ENCODE data around the gene VSIR.
A peak's percentile ranks its signal among the peaks of the same experiment; 100 is the strongest.

VSIR gene

DNA sequence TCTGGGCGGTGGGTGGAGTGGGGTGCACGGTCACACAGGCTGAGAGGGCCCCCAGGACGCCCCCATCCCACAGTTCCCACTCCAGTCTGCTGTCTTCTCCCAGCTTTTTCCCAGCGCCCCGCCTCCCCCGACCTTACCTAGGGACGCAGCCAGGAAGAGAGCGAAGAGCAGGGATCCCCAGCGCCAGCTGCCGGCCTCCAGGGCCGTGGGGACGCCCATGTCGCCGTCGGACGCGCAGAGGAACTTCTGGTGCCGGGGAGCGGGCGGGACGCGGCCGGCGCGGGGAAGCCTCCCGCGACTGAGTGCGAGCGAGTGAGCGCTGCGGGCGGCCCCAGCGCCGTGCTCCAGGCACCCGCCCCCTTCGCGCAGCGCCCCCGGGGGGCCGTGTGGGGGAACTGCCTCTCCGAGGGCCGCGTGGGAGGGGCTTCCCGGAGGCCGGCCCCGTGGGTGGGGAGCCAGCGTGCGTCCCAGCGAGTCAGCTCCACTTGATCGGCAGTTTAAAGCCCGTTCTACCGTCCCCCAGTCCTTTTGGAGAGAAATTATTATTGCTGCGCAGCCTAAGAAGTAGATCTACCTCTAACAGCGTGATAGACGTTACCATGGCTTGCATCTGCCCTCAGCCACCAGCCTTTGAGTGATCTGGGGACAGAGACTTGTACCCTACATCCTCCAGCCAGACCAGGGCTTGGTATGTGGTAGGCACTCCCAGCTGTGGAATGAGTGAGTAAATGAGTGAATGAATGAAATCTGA, at the start of gene VSIR:
VSIR (minus strand) TSS at position 300 of the 751 bp plus-strand sequence; CDS start at position 219, 81 bp downstream.
- TF ChIP-seq, protein P1, sequence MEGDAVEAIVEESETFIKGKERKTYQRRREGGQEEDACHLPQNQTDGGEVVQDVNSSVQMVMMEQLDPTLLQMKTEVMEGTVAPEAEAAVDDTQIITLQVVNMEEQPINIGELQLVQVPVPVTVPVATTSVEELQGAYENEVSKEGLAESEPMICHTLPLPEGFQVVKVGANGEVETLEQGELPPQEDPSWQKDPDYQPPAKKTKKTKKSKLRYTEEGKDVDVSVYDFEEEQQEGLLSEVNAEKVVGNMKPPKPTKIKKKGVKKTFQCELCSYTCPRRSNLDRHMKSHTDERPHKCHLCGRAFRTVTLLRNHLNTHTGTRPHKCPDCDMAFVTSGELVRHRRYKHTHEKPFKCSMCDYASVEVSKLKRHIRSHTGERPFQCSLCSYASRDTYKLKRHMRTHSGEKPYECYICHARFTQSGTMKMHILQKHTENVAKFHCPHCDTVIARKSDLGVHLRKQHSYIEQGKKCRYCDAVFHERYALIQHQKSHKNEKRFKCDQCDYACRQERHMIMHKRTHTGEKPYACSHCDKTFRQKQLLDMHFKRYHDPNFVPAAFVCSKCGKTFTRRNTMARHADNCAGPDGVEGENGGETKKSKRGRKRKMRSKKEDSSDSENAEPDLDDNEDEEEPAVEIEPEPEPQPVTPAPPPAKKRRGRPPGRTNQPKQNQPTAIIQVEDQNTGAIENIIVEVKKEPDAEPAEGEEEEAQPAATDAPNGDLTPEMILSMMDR (IDR thresholded peaks at IDR 0.05; ENCODE audit: low read depth, low read length), result peak; percentile 76
- peak within 1 kb of the TSS; percentile 76 for H3K4me3 ChIP-seq (ENCODE audit: low read depth, low read length)

DNA sequence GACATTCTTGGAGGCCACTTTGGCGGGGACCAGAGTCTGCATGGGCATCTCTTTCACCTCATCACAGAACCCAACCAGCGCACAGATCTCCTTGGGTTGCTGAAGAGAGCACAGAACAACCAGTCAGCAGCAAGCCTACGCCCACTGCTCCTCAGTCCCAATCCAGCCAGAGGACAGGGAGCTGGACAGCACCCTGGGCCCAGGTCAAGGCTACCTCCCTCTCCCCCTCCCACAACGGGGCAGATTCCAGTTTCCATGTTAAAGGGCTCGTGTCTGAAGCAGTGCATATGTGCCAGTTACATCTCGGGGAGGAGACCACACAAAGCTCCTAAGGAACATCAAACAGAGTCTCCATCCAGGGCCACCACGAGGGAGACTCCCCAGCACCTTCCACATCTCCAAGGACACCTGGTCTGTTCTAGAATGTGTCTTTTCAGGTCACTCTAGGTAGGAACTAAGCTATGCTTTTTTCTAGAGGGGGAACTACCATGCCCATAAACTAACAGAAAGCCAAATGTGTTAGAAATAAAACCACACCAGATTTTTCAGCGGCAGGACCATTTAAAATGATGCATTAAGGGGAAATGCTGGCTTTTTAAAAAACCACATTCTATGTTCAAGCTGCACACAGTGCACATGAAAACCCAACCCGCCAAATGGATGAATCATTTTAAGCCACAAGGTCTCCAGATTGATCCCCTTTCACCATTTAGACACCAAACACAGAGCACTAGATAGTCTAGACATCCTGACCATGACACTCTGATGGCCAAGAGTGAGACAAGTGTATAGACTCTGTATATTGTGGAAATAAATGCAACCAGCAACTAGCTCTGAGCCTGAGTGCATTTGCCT, 48.8 kb upstream of the VSIR start:
- TF ChIP-seq, protein P1 (IDR thresholded peaks at IDR 0.05; ENCODE audit: low read depth, low read length), result no peak
- H3K4me3 ChIP-seq (ENCODE audit: low read depth, low read length), result no peak overlapping the region

DNA sequence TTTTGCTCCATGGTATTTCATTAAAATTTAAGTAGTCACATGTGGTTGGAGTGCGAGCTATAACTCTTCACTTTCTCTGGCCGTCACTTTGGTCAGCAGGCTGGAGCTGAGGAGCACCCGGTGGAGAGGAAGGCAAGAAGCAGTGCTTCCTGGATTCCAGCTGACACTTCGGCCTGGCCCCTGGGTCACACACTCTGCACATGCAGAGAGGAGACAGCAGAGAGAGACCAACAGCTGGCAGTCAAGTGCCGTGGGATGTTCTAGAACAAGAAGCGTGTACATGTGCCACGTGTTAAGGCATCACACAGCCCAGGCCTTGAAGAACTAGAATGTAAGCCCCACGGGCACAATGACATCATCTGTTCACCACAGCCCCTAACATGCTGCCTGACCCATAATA, 47.6 kb upstream of the VSIR start:
- TF ChIP-seq, protein P1 (IDR thresholded peaks at IDR 0.05; ENCODE audit: low read depth, low read length), result no peak
- H3K4me3 ChIP-seq (ENCODE audit: low read depth, low read length), result no peak overlapping the region

DNA sequence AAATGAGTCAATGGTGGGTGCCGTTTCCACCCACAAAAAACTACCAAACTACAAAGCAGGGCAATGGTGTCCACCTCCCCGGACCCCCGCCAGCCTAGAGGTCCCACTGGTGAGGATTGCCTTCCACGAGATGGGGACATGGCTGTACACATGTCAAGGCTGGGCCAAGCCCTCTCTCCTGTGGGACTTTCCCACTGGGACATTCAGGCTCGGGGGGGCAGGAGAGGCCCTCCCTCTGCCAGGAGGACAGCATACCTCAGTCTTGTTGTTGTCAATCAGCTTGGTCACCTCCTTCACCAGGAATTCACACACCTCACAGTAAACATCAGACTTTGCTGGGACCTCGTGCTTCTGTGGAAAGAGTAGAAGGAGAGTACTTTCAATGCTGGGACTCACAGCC, 46.7 kb upstream of the VSIR start:
- no peak overlapping the region for H3K4me3 ChIP-seq (ENCODE audit: low read depth, low read length)
- TF ChIP-seq, protein P1 (IDR thresholded peaks at IDR 0.05; ENCODE audit: low read depth, low read length), result no peak

DNA sequence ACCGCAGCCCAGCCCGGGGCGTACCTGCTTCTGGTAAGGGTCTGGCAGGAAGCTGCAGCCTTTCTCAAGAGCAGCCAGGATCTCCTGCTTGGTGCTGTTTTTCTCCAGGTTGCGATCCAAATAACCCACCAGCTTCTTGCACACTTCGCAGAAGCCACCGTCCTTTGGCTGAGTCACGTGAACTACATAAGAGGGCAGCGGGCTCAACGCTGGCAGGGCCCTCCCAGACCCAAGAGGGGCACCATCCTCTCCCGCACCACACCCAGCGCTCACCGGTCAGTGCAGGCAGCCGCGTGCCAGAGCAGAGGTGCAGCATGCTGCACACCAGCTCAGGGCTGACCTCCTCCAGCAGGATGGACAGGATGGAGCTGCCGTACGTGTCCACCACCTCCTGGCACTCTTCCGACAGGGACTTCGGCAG, 46.1 kb upstream of the VSIR start:
- no peak overlapping the region for H3K4me3 ChIP-seq (ENCODE audit: low read depth, low read length)

DNA sequence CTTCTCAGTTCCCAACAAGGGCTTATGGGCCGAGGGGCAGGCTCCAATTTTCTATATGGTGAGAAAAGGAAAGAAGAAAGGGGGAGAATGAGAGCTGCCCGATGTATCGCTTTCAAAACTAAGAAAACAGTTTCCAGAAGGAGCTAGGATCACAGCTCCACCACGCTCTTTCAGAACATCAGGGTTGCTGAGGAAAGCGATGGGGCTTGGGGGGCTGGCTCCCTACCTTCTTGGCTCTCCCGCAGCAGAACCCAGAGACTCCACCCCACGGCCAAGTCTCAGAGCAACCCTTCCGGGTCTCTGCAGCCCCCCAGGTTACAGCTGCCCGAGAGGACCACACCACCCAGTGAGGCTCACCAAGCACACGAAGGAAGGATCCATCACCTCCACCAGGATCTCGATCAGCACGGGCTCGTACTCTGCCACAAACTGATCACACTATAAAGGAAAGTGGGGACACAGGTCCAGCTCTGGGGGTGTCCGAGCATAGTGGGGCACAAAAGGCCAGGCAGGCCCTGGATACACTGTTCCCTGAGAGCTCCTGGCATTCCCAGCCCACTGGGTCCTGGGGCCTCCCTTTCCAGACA, 45.4 kb upstream of the VSIR start:
- TF ChIP-seq, protein P1 (IDR thresholded peaks at IDR 0.05; ENCODE audit: low read depth, low read length), result no peak
- no peak overlapping the region for H3K4me3 ChIP-seq (ENCODE audit: low read depth, low read length)

More for the DNA sequence above, 46.1 kb upstream of the VSIR start:
- TF ChIP-seq, protein P1 (IDR thresholded peaks at IDR 0.05; ENCODE audit: low read depth, low read length), result no peak

Measured in WI38 (cell line).